Ovary (tissue), 9 donors: ENCODE data around the gene DIS3L2. TPM values are rescaled to one million over a fixed set of nuclear protein-coding genes. Genes with fewer than 3 reads are reported as not detected.
A peak's percentile ranks its signal among the peaks of the same experiment; 100 is the strongest.

ENCODE experiments used
- DNase-seq, 5 donors: peaks; one replicate each; pipeline ENCODE4 v3.0.0-alpha.2; 2019 to 2020
- H3K27ac ChIP-seq, 2 donors: fragments of 200-600 bp; one replicate each; pipeline versions ENCODE4 v1.5.1 to v1.8.0; 2019 to 2022
- H3K27me3 ChIP-seq: fragments of 200-600 bp; one replicate; pipeline ENCODE4 v1.8.0; 2022
- H3K36me3 ChIP-seq: fragments of 200-600 bp; sonication (generic); one replicate; pipeline ENCODE4 v1.5.1; 2019
- H3K4me1 ChIP-seq: one replicate; pipeline ENCODE4 v1.8.1; 2013; ENCODE audit warnings: mild to moderate bottlenecking, moderate library complexity; ENCODE audit not compliant: insufficient read depth
- H3K4me3 ChIP-seq: fragments of 200-600 bp; sonication (generic); one replicate; pipeline ENCODE4 v1.5.1; 2017
- H3K9me3 ChIP-seq, 2 donors: fragments of 200-600 bp in 1 of 2; sonication (generic) in 1 of 2; one replicate each; pipeline versions ENCODE4 v1.5.1 to v1.8.1; 2013 to 2019; ENCODE audit warnings: mild to moderate bottlenecking in 1 of 2, moderate library complexity in 1 of 2
- CTCF ChIP-seq, 3 donors: fragments of 450-650 bp in 2 of 3; fragments of 200-600 bp in 1 of 3; IDR thresholded peaks; one replicate each; pipeline versions ENCODE4 v1.5.1 to v1.8.0; 2016 to 2022; ENCODE audit warnings: antibody characterized with exemption in 3 of 3, mild to moderate bottlenecking in 1 of 3
- EP300 ChIP-seq: sonication (generic); formaldehyde crosslinking; IDR thresholded peaks from one replicate; pipeline ENCODE4 v1.6.1; 2017; ENCODE audit warnings: antibody characterized with exemption
- POLR2A ChIP-seq: fragments of 450-650 bp; IDR thresholded peaks from one replicate; pipeline ENCODE4 v1.6.1; 2017; ENCODE audit warnings: antibody characterized with exemption, mild to moderate bottlenecking, moderate library complexity
- WGBS, 3 donors: extraction: QIAGEN DNeasy Blood & Tissue Kit in 1 of 3; methylation state at CpG; one replicate each; pipeline versions ENCODE4 v1.1.5 to v1.1.7; 2013 to 2017; 5-methylcytosine and 5-hydroxymethylcytosine counted together
- intact Hi-C, 4 donors: fragments of 100-400 bp; cut with DNase I; formaldehyde crosslinking; loops; one replicate each; pipeline versions ENCODE4 v1.11.0 to v1.15.1; 2022 to 2023
- polyA plus RNA-seq, 2 donors: library from polyadenylated mRNA; stranded (reverse); fragments of 200-250 nt in 1 of 2; fragments of 350-450 nt in 1 of 2; fragmentation: Illumina TruSeq in 1 of 2; extraction: RNeasy Lipid Tissue Mini Kit (QIAGEN cat#74804) in 1 of 2; gene quantifications; one replicate each; pipeline ENCODE4 v1.2.3, GENCODE V29; 2013 to 2014
- total RNA-seq, 7 donors: library from RNA; depleted of rRNA in 2 of 7; stranded (reverse); fragments of >200 nt in 2 of 7; fragmentation: NEBNext Ultra II Directional in 3 of 7; extraction: Animal tissue kit (Norgen Biotek cat#: 25700) in 3 of 7; gene quantifications; one replicate each; pipeline versions ENCODE4 v1.1.0 to v1.2.4, GENCODE V29; 2016 to 2023
- donor health status: DM: no; HTN: no; CAD: no; lungs with moderate emphysema.
- donor health status: DM: no; HTN: no; CAD: no.
- donor health status: Bipolar disorder and iron deficiency.
- donor health status: DM: yes; HTN: yes; CAD: no.
- donor health status: DM: no; HTN: no; CAD: no.
- donor health status: DM: yes; HTN: yes; CAD: no.

The DIS3L2 gene
- total and polyA plus RNA-seq, 9 donors: 18.2 to 52.0 (median 32.8) TPM

GRCh38 chr2:232349946-232350635, 388.6 kb downstream of the DIS3L2 start:
- Histone ChIP-seq H3K36me3 (no peaks in the 10 kb centered on the region), H3K4me3 (no peak overlapping the region), H3K9me3 (no peaks in the 10 kb centered on the region), H3K27ac (no peak overlapping the region), H3K4me1 (peaks cover 3% of the 10 kb centered on the region), H3K27me3 (no peaks in the 10 kb centered on the region)
- intact Hi-C loops: no loop called here
- peak in 1 of 5 donors; percentile 22 for DNase-seq
- WGBS, 3 donors: 67 to 72% (median 69%) methylated on average over 13 to 14 of the region's 14 CpGs
- TF ChIP-seq CTCF (IDR thresholded peaks at IDR 0.05) (no peak), POLR2A (no peak), EP300 (no peak)

GRCh38 chr2:232350804-232351685, 389.5 kb downstream of the DIS3L2 start:
- Histone ChIP-seq H3K9me3 (no peaks in the 10 kb centered on the region), H3K4me3 (no peak overlapping the region), H3K4me1 (peaks cover 3% of the 10 kb centered on the region), H3K27ac (no peak overlapping the region), H3K27me3 (no peaks in the 10 kb centered on the region), H3K36me3 (no peaks in the 10 kb centered on the region)
- intact Hi-C loops: no loop called here
- no peak for TF ChIP-seq CTCF (IDR thresholded peaks at IDR 0.05)
- TF ChIP-seq POLR2A: no peak
- no peak for TF ChIP-seq EP300
- WGBS, 3 donors: 8 to 17% (median 10%) methylated on average over 45 to 76 of the region's 76 CpGs
- DNase-seq: peak in 1 of 5 donors; percentile 27

- peak in 1 of 5 donors; percentile 26 for DNase-seq
- TF ChIP-seq POLR2A (no peak), EP300 (no peak), CTCF (IDR thresholded peaks at IDR 0.05) (no peak)
- Histone ChIP-seq H3K4me3 (no peak overlapping the region), H3K36me3 (no peaks in the 10 kb centered on the region), H3K9me3 (no peaks in the 10 kb centered on the region), H3K27me3 (no peaks in the 10 kb centered on the region), H3K27ac (no peak overlapping the region), H3K4me1 (peaks cover 3% of the 10 kb centered on the region)
- 12 to 34% (median 19%) methylated on average over 33 to 73 of the region's 73 CpGs for WGBS, 3 donors
- intact Hi-C loops: no loop called here
Observed at GRCh38 chr2:232351686-232352510, 390.4 kb downstream of the DIS3L2 start.

- 40 to 43% (median 41%) methylated on average over 34 to 39 of the region's 39 CpGs for WGBS, 3 donors
- intact Hi-C loops: no loop called here
- peak in 1 of 5 donors; percentile 33 for DNase-seq
- TF ChIP-seq CTCF (IDR thresholded peaks at IDR 0.05) (no peak), EP300 (no peak), POLR2A (no peak)
- H3K27me3 ChIP-seq: no peaks in the 10 kb centered on the region
- no peak overlapping the region for H3K4me3 ChIP-seq
- no peaks in the 10 kb centered on the region for H3K36me3 ChIP-seq
- peaks cover 3% of the 10 kb centered on the region for H3K4me1 ChIP-seq
- no peaks in the 10 kb centered on the region for H3K9me3 ChIP-seq
- H3K27ac ChIP-seq: no peak overlapping the region
Observed at GRCh38 chr2:232352511-232353091, 391.1 kb downstream of the DIS3L2 start.
